ENCODE data around the gene KLHL13.
"Not testable (repeated sequence)": the region's sequence is repeated elsewhere in the genome, so short reads cannot be mapped to it uniquely, and the experiment has no call there.

The KLHL13 gene

DNA sequence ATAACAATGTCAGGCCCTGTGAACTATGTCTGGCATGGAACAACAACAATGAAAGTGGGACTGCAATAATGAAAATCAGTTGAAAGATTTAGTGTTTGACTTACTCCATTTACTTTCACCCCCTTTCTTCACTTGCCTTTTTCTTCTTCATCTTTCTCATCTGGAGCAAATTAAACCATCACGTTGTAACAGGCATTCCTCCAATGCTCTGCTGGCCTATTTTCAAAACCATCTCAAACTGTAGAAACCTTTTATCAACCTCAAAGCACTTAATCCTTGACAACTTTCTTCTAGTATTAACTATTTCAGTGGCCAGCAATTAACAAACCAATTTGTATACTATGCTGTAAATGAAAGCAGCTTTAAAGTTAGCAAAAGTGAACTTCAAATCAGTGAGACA lies 8.3 kb downstream of the KLHL13 start:
- DNase-seq (ENCODE audit: low read depth) = no peak
- H3K4me3 ChIP-seq (ENCODE audit: low read depth, low read length) = no peak overlapping the region

DNA sequence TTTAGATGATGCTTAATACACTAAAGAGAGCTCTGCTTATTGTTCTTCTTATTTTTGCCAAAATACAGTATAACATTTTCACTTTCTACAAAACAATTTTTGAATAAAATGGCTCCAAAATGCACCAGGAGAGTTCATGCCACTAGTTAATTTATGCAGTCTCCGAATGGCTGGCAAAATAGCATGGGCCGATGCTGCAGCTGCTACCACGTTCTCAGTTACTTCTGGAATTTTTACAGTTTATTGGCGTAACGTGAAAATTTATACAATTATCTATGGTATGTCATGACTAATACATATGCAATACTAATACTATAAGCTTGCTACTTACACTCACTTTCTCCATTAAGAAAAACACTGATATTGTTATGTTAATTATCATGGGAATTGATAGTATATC lies 16.5 kb downstream of the KLHL13 start:
- DNase-seq (ENCODE audit: low read depth) = no peak
- H3K4me3 ChIP-seq (ENCODE audit: low read depth, low read length) = no peak overlapping the region

DNA sequence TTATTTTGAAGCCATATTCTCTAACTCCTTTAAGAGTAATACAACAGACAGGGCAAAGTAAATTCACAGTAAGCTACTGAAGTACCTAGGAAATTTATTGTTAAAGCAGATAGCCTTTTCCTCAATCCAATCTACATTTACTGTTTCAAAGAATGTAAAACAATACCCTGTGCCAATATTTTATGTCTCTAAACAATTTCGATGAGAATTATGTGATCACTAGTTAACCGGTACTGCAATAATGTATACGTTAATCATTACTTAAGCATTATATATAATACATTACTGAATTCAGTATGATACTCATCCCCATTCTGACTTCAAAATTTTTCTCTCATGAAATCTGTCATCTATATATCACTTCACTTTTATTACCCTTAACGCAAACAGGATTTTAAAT lies 28.5 kb downstream of the KLHL13 start:
- no peak overlapping the region for H3K4me3 ChIP-seq (ENCODE audit: low read depth, low read length)
- no peak for DNase-seq (ENCODE audit: low read depth)

DNA sequence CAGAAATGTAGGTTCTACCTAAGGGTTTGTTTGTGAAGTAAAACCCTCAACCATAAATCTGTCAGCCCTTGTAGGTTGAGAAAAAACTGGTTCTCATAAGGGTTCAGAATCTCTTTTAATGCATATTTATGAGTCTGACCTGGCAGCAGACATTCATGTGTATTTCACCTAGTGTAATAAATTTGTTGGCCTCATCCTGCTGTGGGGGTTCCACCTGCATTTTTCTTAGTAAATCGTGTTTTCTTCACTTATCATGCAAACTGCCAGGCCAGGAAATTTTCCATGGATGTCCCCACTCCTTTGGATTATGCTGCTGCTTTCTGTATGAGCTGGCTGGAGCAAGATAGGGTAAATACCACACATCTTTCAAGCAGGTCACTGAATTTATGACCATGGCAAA lies 42.4 kb downstream of the KLHL13 start:
- H3K4me3 ChIP-seq (ENCODE audit: low read depth, low read length) = no peak overlapping the region
- no peak for DNase-seq (ENCODE audit: low read depth)

DNA sequence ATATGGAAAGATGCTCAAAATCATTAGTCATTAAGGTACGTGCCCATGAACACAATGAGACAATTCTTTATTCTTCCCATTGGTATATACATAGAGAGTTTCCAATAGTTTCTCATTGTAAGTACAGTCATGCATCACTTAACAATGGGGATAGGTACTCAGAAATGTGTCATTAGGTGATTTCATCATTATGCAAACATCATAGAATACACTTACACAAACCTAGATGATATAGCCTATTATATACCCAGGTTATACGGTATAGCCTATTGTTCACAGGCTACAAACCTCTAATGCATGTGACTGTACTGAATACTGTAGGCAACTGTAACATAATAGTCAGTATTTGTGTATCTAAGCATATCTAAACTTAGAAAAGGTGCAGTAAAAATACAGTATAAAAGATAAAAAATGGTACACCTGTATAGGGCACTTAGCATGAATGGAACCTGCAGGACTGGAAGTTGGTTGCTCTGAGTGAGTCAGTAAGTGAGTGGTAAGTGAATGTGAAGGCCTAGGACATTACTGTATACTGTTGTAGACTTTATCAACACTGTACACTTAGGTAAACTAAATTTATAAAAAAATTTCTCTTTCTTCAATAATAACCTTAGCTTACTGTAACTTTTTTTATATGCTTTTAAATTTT lies 49.6 kb downstream of the KLHL13 start:
- no peak overlapping the region for H3K4me3 ChIP-seq (ENCODE audit: low read depth, low read length)
- no peak for DNase-seq (ENCODE audit: low read depth)

DNA sequence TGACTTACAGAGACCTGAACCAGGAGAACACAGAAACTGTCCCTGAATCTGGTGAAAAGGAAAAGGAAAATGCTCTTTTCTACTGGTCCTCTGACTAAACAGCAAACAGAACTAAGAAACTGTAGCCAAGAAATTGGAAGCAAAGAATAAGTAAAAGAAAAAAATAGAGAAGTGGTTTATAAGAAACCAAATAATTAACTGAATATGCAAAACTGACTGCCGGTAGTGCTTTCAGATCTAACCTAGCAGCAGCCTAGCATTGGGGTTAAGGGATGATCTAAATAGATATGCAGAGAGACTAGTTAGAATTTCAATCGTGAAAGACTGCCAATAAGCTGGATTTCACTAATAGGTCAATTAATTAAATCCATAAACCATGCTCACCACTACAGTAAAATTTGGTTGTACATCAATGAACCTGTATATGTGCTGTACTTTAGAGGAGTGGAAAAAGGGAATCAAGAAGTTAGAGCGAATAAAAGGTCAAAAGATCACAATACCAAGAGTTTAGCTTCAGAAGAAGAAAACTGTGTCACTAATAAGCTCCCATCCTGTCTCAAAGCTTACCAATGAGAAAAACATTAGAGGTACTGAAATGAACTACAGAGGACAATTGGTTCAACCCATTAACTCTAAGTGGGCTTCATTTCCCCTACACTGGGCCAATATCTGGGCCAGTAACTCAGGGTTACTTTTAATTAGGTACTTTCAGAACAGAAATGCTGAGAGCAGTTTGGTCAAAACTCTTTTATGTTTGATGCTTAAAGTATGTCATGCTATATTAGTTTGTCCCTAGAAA lies 53.6 kb downstream of the KLHL13 start:
- no peak overlapping the region for H3K4me3 ChIP-seq (ENCODE audit: low read depth, low read length)
- DNase-seq (ENCODE audit: low read depth) = no peak

DNA sequence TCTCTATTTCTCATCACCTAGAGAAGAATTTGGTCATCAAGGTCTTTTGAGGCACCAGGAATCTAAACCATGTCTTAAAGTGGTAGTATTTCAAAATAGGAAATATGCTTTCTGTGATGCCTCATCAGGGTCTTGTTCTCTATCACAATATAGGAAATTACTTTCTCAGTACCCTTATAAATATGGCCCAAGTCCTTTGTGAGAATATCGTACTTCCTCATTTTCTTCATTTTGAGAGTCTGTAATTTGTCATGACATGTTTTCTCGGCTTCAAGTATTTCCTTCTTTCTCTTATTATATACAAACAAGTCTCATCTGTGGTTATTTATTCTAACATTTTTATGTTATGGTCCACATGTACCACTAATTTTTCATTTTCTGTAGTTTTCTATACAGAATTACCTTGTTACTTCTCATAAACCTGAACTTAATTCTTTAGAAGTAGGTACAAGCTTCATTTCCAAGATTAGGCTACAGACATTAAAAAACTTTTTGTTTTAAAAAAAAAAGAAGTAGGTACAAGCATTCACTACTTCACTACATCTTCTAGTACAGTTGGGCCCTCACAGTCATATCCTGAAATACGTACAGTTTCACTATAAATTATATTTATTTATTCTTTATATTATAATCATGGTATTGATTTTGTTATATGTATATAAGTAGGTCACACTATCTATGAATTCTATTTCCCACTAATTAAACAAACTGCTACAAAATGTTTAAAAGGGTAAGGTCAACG lies 54.4 kb downstream of the KLHL13 start:
- DNase-seq (ENCODE audit: low read depth) = no peak
- H3K4me3 ChIP-seq (ENCODE audit: low read depth, low read length) = no peak overlapping the region

DNA sequence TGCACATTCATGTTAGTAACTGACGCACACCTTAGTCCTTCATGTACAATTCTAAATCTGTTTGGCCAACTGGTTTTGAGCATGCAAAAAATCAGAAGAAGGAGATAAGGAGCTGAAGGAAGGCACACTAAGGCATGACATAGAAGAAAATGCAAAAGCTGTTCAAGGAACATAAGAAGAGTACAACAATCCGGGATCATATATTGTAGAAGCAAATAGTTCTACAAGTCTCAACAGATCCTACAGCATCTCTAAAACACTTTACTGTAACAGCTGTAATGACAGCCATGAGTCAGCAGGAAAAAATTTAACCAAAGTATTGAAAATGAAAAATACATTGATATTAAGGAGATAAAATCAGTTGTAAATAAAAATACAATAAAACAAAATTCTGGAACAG lies 57.7 kb downstream of the KLHL13 start:
- no peak for DNase-seq (ENCODE audit: low read depth)

DNA sequence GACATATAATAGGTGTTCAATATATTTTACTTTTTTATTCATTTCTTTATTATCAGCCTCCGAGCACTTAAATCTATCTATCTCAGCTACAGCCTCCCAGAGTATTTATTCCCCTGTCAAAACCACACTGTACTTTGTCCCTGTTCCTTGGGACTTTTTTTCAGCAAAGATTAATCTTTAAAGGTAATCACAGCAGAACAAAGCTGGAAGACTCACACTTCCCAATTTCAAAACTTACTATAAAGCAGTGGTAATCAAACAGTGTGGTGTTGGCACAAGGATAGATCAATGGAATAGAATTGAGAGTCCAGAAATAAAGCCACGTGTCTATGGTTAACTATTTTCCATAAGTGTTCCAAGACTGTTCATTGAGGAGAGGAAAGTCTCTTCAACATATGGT lies 59.7 kb downstream of the KLHL13 start:
- no peak overlapping the region for H3K4me3 ChIP-seq (ENCODE audit: low read depth, low read length)
- no peak for DNase-seq (ENCODE audit: low read depth)

More for the DNA sequence above, 57.7 kb downstream of the KLHL13 start:
- H3K4me3 ChIP-seq (ENCODE audit: low read depth, low read length) = no peak overlapping the region

DNA sequence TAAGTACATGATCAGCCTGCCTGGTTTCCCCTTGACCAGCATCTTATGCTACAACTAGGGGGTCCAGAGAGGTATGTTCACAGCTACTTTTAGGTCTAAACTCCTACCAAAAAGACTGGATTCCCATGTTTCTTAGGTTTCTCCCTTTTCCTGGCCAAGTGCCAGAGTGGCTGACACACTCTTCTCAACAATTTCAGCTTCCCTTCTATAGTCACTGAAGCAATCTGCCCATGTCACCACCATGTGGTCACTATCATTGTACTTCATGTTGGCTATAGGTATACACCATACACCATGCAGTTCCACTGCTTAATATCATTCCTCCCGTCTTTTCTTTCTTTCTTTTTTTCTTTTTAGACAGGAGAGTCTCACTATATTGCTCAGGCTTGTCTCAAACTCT lies 66.9 kb downstream of the KLHL13 start:
- no peak for DNase-seq (ENCODE audit: low read depth)

DNA sequence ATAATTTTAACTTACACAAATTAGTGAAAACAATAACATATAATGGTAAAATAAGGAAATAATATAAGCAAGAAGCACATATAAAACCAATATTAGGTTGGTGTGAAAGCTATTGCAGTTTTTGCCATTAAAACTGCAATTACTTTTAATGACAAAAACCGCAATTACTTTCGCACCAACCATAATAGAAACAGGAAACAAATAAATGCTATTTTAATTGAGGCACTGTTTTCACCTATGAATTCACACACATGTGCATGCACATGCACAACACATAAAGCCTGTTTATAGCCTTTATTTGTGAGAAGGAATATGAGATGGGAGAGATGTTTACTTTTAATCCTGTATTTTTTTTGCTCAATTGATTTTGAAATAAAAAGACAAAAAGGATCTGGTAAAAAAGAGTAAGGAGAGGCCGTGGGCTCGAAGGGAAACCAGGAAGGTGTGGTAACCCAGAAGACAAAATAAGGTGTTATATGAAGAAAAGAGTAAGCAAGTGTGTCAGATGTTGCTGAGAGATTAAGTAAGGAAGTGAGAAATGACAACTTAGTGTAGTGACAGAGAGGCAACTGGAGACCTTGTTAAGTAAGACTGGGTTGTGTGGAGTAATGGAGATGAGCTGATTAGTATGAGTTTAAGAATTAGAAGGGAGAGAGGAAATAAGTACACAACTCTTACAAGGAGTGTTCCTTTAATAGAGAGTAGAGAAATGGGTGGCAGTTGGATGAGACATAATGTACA lies 69.0 kb downstream of the KLHL13 start:
- no peak for DNase-seq (ENCODE audit: low read depth)
- H3K4me3 ChIP-seq (ENCODE audit: low read depth, low read length) = no peak overlapping the region

More for the DNA sequence above, 66.9 kb downstream of the KLHL13 start:
- no peak overlapping the region for H3K4me3 ChIP-seq (ENCODE audit: low read depth, low read length)

DNA sequence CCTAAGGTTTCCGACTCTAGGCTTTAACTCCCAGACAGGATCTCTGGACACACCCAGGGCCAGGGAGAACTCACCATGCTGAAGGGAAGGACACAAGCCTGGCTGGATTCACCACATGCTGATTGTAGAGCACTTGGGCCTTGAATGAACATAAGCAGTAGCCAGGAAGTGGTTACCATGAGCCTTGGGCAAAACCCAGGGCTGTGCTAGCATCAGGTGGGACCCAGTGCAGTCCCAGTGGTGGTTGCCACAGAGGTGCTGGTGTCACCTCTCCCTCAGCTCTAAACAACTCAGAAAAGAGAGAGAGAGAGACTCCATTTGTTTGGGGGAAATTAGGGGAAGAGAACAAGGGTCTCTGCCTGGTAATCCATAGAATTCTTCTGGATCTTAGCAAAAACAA lies 77.0 kb downstream of the KLHL13 start:
- DNase-seq (ENCODE audit: low read depth) = no peak
- H3K4me3 ChIP-seq (ENCODE audit: low read depth, low read length) = no peak overlapping the region

DNA sequence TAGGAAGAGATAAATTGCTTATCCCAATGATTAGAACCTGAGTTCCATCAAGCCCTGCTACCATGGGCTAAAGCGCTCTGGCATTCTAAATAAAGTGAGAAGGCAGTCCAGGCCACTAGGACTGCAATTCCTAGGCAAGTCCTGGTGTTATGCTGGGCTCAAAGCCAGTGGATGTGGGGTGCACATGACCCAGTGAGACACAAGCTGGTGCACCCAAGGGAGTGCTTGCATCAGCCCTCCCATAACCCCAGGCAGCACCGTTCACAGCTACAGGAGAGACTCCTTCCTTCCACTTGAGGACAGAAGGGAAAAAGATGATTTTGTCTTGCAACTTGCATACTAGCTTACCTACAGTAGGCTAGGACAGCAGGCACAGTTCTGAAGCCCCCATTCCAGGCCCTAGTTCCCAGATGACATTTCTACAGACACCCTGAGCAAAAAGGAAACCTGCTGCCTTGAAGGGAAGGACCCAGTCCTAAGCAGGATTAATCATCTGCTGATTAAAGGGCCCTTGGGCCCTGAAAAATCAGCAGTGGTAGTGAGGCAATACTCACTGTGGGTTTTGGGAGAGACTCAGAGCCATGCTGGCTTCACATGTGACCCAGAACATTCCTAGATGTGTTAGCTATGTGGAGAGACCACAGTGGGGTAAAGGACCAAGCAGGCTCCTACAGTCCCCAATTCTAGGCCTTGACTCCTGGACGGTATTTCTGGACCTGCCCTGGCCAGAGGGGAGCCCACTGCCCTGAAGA lies 77.8 kb downstream of the KLHL13 start:
- DNase-seq (ENCODE audit: low read depth) = no peak
- H3K4me3 ChIP-seq (ENCODE audit: low read depth, low read length) = no peak overlapping the region

DNA sequence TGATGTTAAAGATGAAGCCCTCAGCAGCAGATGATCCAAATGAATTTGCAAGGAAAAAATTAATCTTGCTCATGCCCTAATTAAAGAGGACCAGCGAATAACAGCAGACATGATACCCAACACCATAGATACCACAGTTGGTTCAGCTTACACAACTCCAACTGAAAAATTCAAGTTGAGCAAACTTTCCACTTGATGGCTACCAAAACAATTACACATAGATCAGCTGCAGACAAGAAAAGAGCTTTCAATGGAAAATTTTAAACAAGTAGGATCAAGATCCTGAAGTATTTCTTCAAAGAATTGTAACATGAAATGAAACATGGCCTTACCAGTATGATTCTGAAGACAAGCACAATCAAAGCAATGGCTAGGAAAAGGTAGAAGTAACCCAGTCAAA lies 90.0 kb downstream of the KLHL13 start:
- H3K4me3 ChIP-seq (ENCODE audit: low read depth, low read length) = no peak overlapping the region
- DNase-seq (ENCODE audit: low read depth) = no peak

DNA sequence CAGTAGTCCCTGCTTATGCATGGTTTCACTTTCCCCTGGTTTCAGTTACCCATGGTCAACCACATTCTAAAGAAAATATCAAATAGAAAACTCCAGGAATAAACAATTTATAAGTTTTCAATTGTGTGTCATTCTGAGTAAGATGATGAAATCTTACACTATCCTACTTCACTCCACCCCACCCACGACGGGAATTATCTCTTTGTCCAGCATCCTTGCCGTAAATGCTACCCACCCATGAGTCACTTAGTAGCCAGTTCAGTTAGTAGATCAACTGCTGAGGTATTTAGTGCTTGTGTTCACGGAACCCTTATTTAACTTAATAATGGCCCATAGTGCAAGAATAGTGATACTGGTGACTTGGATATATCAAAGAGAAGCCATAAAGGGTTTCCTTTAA lies 91.4 kb downstream of the KLHL13 start:
- no peak for DNase-seq (ENCODE audit: low read depth)
- no peak overlapping the region for H3K4me3 ChIP-seq (ENCODE audit: low read depth, low read length)

DNA sequence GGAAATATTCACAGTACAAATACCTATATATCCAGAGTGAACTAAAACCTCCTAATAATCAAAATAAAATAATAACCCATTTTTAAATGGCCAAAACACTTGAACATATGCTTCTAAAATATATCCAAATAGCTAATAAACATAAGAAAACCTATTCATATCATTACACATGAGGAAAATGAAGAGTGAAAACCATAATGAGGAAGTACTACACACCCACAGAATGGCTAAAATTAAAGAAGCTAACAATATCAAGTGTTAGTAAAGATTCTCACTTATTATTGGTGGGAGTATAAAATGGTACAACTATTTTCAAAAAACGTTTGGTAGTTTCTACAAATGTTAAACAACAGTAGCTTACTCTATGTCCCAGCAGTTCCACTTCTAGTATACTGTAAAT lies 92.1 kb downstream of the KLHL13 start:
- H3K4me3 ChIP-seq (ENCODE audit: low read depth, low read length) = no peak overlapping the region

DNA sequence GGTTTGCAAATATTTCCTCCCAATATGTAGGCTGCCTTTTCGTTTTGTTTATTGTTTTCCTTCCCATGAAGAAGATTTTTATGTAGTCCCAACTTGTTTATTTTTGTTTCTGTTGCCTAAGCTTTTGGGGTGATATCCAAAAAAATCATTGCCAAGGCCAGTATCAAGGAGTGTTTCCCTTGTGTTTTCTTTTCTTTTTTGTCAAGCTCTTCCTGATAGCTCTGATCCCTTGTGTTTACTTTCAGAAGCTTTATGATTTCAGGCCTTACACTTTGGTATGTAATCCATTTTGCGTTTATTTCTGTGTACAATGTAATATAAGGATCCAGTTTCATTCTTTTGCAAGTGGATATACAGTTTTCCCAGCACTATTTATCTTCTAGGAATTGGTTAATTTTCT lies 93.9 kb downstream of the KLHL13 start:
- H3K4me3 ChIP-seq (ENCODE audit: low read depth, low read length) = no peak overlapping the region
- no peak for DNase-seq (ENCODE audit: low read depth)

More for the DNA sequence above, 92.1 kb downstream of the KLHL13 start:
- no peak for DNase-seq (ENCODE audit: low read depth)

DNA sequence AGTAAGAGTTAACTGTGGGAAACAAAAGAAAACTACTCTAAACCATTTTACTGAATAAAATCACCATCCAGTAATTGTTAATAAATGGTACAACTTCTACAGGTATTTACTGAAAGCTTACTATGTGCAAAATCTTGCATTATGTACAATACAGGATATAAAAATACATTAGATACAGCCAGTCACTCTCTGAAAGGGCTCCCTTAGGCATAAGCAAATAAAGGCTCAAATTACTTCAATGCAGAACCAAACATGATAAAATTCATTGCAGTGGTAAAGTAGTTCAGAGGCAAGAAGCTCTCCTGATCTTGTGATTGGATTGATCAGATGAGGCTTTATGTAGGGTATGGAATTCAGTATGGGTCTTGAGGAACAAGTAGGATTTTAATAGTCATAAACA lies 100.2 kb downstream of the KLHL13 start:
- H3K4me3 ChIP-seq (ENCODE audit: low read depth, low read length) = no peak overlapping the region
- no peak for DNase-seq (ENCODE audit: low read depth)

DNA sequence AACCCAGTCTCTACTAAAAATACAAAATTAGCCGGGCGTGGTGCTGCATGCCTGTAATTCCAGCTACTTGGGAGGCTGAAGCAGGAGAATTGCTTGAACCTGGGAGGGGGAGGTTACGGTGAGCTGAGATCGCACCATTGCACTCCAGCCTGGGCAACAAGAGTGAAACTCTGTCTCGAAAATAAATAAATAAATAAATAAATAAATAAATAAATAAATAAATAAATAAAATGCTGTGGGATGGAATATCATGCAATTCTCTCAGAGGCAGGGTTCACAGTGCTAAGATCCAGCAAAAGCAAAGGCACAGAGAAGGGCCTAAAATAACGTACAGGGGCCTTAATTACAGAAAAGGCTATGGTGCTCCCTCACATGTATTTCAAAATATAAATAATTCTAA lies 114.2 kb downstream of the KLHL13 start:
- DNase-seq (ENCODE audit: low read depth); H3K4me3 ChIP-seq (ENCODE audit: low read depth, low read length): not testable (repeated sequence)
